Activated CD8-positive, alpha-beta memory T cell treated with anti-CD3 and anti-CD28 coated beads, Interleukin-2, amount 50 U/mL, for 24 hours (primary cell): ENCODE data around the gene ARHGEF39.
"Not testable (repeated sequence)": the region's sequence is repeated elsewhere in the genome, so short reads cannot be mapped to it uniquely, and the experiment has no call there.

Experiments
- DNase-seq: peaks from one replicate; pipeline ENCODE4 v3.0.0-alpha.2; 2020; ENCODE audit errors: extremely low read depth

Gene ARHGEF39

DNA sequence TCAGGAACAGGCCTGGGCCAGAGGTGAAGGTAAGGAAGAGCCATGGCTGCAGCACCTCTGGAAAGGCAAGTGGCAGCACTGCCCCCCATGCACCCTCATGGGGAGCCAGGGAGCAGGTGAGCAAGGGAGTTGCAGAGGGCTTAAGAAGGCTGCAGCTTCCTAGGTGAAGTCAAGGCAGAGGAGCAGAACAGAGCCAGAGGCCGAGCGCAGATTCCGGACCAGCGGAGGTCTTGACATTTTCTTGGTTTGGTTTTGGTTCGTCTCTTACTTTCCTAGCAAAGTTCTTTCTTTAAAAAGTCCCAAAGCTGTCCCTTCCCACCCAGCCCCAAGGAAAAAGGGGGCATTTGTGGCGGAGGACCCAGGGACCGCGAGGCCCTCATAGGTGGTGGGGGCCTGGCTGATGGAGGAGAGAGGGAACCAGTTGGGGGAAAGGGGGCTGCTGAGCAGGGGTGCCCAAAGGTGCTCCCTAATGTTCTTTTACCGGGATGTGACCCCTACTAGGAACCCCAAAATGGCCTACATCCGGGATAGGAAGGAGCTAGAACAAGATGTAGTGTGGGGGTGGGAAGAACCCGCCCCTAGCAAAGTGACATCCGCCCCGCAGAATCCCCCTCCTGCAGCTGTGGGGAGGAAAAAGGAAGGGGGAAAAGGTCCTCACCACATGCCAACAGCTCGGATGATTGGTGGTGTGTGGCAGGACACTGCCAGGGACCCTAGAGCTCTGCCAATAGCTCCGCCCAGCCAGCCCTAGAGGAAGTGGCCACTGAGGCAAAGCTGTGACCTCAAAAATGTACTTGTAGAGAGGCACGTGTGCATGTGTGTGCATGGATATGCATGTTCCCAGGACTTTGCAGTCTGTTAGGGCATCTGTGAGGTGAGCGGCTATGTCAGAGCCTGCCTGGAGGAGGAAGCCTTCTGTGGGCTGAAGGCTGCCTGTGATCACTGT is 45.9 kb downstream of the ARHGEF39 start:
- no peak for DNase-seq

DNA sequence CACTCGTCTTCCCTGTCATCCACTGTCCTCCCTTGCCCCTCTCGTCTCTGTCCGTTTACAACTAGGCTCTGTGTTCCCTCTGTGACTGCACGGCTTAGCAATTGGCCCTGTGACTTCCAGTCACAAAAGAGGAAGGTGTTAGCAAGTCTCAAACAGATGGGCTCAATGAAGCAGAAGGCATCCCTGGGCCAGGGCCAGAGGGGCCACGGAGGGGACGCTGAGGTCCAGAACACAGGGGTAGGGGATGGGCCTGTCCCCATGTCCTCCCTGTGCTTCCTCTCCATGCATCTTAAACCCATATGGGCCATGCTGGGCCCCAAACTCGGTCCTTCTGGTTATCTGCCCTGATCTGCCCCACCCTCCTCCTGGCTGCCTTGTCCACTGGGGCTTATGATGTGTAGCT is 46.7 kb downstream of the ARHGEF39 start, which contains the start of gene CD72:
Gene CD72, minus strand, starts transcription at position 89 of the 403 bp plus-strand sequence. CDS start 110 bp downstream, outside the sequence.
- no peak for DNase-seq

DNA sequence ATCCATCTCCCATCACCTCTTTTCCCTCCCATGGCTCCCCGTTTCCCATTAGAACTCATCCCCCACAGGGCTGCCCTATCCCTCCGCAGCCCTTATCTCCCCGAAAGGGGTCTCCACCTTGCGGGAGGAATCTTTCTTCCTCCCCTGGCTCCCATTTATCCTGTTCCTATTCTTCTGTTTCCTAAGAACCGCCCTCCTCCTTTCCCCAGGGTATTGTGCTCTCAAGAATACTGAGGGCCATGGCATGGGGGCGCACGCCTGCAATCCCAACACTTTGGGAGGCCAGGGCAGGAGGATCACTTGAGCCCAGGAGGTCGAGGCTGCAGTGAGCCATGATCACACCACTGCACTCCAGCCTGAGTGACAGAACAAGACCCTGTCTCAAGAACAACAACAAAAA is 47.4 kb downstream of the ARHGEF39 start:
- no peak for DNase-seq

DNA sequence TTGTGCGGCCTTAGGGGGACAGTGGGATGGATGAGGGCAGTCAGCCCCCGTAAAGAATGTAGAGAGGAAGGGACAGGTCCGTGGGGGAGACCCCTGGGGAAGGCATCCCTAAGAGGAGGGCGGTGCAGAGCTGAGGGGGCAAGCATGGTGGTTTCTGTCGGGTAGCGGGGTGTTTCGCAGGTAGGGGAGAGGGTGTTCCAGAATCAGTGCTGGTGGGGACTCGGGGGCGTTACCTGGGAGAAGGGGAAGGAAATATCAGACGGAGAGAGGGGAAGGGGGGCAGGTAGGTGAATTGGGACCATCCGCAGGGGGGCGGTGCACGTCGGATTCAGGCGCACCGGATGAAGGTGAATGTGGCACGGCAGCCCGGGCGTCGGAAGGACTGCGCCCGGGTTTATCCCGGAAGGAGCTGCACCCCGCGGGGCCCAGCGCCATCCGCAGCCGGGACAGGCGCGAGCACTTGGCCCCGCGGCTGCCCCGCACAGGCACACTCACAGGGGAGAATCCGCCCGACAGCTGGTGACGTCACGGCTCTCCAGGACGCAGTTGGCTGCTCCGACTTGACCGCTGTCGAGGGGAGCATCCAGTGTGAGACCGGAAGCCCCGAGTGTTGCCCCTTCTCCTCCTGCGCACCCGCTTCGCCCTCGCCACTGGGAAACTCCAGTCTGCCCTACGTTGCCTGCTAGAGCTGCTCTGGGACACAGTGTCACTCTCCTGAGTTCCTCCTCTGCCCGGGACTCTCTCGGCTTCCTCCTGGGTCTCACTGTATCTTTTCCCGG is 48.1 kb downstream of the ARHGEF39 start:
- peak; percentile 37 for DNase-seq

DNA sequence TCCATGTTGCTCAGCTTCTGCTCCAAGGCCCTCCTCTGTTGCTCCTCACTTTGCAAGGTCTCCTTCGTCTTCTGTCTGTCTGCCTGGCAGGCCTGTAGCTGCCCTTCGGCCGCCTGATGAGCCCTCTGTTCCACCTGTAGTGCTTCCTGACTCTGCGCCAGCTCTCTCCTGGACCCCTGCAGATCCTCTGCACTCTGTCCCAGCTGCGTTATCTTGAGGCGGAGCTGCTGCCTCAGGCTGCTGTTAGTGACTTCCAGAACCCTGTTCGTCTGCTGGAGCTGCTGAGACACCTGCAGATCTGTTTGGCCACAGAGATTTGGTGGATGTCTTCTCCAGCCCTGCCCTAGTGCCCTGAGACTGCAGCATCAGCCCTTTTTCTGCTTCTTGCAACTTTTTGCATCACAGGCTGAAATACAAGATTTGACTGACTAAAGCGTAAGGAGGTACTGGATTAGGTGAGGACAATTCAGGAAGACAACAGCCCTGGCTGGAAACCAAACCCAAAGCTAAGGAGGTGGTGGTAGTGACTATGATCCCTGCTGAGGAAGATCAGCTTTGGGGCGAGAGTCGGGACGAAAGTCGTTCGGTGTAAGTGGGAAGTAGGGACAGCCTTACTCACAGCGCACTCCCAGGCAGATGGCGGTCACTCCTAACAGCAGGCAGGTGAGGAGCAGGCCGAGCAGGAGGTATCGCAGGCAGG is 48.9 kb downstream of the ARHGEF39 start:
- DNase-seq = no peak

DNA sequence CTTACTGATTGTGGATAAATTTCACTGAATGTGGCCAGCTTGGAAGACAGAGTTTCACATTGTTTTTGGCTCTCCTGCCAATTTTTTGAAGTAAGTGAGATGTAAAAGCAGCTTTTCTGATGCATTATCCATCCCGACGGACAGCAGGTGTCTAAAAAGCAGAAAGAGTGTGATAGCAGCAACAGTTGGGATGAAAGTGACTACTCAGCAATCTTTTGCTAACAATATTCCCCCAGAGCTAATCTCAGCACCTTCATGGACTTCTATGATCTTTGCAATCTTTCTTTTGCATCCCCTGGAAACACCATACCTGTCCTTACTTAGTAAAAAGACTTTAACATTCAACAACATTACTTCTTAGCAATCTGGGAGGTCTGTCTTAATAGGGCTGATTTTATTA is 52.2 kb downstream of the ARHGEF39 start:
- DNase-seq = no peak

DNA sequence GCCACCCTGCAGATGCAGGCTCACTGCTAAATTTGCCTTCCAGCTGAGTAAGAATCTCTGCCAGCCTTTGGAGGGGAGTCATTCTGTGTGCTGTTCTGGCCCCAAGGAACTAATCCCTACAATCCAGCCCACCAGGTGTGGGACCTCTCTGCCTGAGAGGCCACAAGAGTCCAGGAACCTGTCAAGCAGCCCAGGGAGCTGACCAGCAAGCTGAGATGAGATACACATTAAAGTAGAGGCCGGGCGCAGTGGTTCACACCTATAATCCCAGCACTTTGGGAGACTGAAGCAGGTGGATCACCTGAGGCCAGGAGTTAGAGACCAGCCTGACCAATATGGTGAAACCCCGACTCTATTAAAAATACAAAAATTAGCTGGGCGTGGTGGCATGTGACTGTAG is 52.9 kb downstream of the ARHGEF39 start:
- DNase-seq = not testable (repeated sequence)

DNA sequence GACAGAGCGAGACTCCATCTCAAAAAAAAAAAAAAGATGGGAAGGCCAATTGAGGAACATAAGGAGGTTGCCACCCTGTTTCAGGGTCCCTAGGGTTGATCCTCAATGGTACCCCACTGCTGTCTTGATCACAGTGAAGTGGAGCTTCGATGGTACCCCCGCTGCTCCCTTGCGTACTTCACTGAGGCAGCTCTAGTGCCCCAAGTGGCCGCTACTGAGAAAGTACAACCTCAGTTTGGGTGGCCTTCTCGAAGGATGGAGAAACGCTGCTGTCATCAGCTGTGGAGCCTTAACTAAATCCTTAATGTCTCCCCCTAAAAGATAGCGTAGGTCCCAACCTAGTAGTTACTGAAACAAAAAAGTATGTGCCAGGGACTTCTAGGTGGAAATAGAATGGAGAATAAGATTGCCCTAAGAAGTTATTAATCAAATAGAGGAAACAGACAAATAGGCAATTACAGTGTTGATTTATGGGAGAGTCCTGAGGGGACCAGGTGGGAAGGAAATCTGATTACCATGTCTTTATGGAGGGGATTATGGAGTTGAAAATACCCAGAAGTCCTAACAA is 53.7 kb downstream of the ARHGEF39 start:
- DNase-seq = no peak

DNA sequence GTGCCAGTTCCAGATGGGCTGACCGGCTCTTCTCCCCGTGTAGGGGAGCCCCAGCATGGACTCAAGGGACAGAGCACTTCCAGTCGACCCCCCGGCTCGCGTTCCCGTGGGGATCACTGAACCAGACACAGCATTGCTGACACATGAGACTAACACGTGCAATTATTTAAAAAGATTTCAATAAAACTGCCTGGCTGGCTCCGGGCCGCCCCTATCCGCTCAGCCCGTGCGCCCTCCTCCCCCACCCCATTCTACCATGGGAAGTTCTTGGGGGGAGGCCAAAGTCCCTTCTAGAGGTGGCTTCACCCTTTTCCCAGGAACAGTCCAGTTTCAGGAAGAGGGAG is 55.2 kb downstream of the ARHGEF39 start:
- DNase-seq = no peak
